Choroid plexus epithelial cell (primary cell): Measurements from ENCODE around the gene HCCS.

Source experiments
- DNase-seq: peaks from one replicate; pipeline ENCODE4 v3.0.0-alpha.2; 2010; ENCODE audit warnings: low read depth
- H3K4me3 ChIP-seq: 2 replicates; pipeline ENCODE4 v1.5.1; 2011; ENCODE audit warnings: low read depth, mild to moderate bottlenecking, control low read depth, low read length, moderate library complexity
- TF ChIP-seq, protein P1 (sequence below): conservative IDR thresholded peaks from 2 replicates; pipeline ENCODE4 v1.5.1; 2011; ENCODE audit warnings: low read depth, mild to moderate bottlenecking, control low read depth, inconsistent platforms, low read length, moderate library complexity

Gene HCCS

GRCh38 chrX:11151799-11152559 is 40.8 kb downstream of the HCCS start:
- TF ChIP-seq, protein P1, sequence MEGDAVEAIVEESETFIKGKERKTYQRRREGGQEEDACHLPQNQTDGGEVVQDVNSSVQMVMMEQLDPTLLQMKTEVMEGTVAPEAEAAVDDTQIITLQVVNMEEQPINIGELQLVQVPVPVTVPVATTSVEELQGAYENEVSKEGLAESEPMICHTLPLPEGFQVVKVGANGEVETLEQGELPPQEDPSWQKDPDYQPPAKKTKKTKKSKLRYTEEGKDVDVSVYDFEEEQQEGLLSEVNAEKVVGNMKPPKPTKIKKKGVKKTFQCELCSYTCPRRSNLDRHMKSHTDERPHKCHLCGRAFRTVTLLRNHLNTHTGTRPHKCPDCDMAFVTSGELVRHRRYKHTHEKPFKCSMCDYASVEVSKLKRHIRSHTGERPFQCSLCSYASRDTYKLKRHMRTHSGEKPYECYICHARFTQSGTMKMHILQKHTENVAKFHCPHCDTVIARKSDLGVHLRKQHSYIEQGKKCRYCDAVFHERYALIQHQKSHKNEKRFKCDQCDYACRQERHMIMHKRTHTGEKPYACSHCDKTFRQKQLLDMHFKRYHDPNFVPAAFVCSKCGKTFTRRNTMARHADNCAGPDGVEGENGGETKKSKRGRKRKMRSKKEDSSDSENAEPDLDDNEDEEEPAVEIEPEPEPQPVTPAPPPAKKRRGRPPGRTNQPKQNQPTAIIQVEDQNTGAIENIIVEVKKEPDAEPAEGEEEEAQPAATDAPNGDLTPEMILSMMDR = no peak
- peak; percentile 23 for DNase-seq
- no peak overlapping the region for H3K4me3 ChIP-seq

GRCh38 chrX:11159149-11159548 is 48.0 kb downstream of the HCCS start:
- DNase-seq = no peak
- TF ChIP-seq, protein P1 = no peak
- no peak overlapping the region for H3K4me3 ChIP-seq

DNA sequence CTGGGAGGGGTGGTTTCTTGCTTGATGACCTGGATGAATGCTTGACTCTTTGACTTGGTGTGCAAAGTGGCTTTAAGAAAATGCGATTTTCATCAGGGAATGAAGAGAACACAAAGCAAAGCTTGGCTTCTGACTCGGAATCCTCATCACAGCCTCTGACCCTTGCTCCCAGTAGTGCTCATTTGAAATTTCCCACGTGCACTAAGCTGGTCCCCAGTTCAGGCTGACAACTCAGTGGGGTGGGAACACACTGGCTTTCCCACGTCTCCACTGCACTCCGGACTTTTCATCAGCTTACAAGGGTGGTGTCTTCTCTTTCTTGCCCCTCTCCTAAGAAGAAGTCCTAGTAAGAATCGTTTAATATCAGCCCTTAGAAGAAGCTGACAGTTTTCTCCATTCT is 53.3 kb downstream of the HCCS start:
- TF ChIP-seq, protein P1 = no peak
- H3K4me3 ChIP-seq = no peak overlapping the region
- DNase-seq = no peak

DNA sequence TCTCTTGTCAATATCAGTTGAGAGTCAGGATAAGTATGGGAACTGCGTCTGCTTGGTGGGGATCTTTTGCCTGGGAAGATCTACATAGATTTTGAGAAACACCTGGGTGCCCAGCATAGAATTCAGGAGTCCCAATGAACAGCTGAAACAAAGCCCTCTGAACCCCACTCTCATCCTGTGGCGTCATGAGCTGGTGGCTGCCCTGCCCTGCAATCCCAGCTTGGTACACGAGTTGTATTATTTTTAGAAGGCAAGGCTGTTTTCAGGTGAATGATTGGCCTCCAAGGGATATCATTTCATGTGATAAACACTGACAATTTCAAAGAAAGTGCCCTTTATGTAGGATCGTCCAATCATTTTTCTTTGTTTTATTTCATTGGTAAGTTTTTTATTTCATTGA is 60.8 kb downstream of the HCCS start:
- no peak overlapping the region for H3K4me3 ChIP-seq
- DNase-seq = no peak
- TF ChIP-seq, protein P1 = no peak

- TF ChIP-seq, protein P1 = no peak
Measured at GRCh38 chrX:11172415-11172814, 61.3 kb downstream of the HCCS start.

More at GRCh38 chrX:11172415-11172814, 61.3 kb downstream of the HCCS start:
- no peak overlapping the region for H3K4me3 ChIP-seq
- no peak for DNase-seq
